A673 (cell line): ENCODE results near the gene DCP1A. TPM values are rescaled to one million over a fixed set of nuclear protein-coding genes. Genes with fewer than 3 reads are reported as not detected.
"Not testable (repeated sequence)": the region's sequence is repeated elsewhere in the genome, so short reads cannot be mapped to it uniquely, and the experiment has no call there.

ENCODE experiments used
- BruUV-seq: library from RNA; stranded (reverse); fragments of 400-500 nt; replicated peaks from 2 replicates; lab custom pipeline; 2021; lab: Mats Ljungman, UMichigan
- CTCF ChIA-PET: fragments of 300-600 bp; sonication (Branson Sonifier 250); formaldehyde crosslinking; loops from one replicate; lab custom pipeline; 2022; ENCODE audit warnings: antibody characterized with exemption; lab: Charles Lee
- POLR2A ChIA-PET: fragments of 300-600 bp; sonication (Branson Sonifier 250); formaldehyde crosslinking; loops from one replicate; lab custom pipeline; 2022; ENCODE audit warnings: antibody characterized with exemption; ENCODE audit not compliant: low non-redundant PET; lab: Charles Lee
- DNase-seq: peaks from one replicate; pipeline ENCODE4 v3.0.0-alpha.2; 2015; ENCODE audit warnings: low spot score
- H3K27ac ChIP-seq: fragments of 200-600 bp; sonication (generic); 2 replicates; pipeline ENCODE4 v1.5.1; 2016; ENCODE audit warnings: mixed run types, low read depth, mild to moderate bottlenecking, mixed read lengths, antibody characterized with exemption, low read length; ENCODE audit not compliant: poor library complexity, severe bottlenecking
- H3K27me3 ChIP-seq: fragments of 200-600 bp; sonication (generic); replicated peaks from 2 replicates; pipeline ENCODE4 v1.6.1; 2017; ENCODE audit warnings: mixed run types, low read depth, mild to moderate bottlenecking, mixed read lengths, antibody characterized with exemption, low read length; ENCODE audit not compliant: insufficient read depth, poor library complexity
- H3K36me3 ChIP-seq: fragments of 200-600 bp; sonication (generic); 2 replicates; pipeline ENCODE4 v1.6.1; 2016; ENCODE audit warnings: mixed run types, mild to moderate bottlenecking, mixed read lengths, antibody characterized with exemption, low read length; ENCODE audit not compliant: insufficient read depth, poor library complexity, severe bottlenecking
- H3K4me1 ChIP-seq: fragments of 200-600 bp; sonication (generic); 2 replicates; pipeline ENCODE4 v1.6.1; 2017; ENCODE audit warnings: mixed run types, mild to moderate bottlenecking, mixed read lengths, antibody characterized with exemption, low read length; ENCODE audit not compliant: insufficient read depth, poor library complexity, severe bottlenecking
- H3K4me3 ChIP-seq: fragments of 200-600 bp; sonication (generic); 2 replicates; pipeline ENCODE4 v1.5.1; 2016; ENCODE audit warnings: low read depth, mixed run types, mild to moderate bottlenecking, mixed read lengths, low read length; ENCODE audit not compliant: poor library complexity, severe bottlenecking
- H3K9me3 ChIP-seq: fragments of 200-600 bp; sonication (generic); 2 replicates; pipeline ENCODE4 v1.6.1; 2016; ENCODE audit warnings: mixed run types, low read depth, mild to moderate bottlenecking, mixed read lengths, antibody characterized with exemption, low read length; ENCODE audit not compliant: poor library complexity, severe bottlenecking
- EZH2 ChIP-seq: fragments of 200-600 bp; sonication (generic); IDR thresholded peaks from 2 replicates; pipeline ENCODE4 v1.6.1; 2017; ENCODE audit warnings: borderline replicate concordance, low read depth, mild to moderate bottlenecking, mixed read lengths, antibody characterized with exemption, low read length; ENCODE audit not compliant: poor library complexity, severe bottlenecking
- intact Hi-C: fragments of 100-400 bp; cut with micrococcal nuclease; formaldehyde crosslinking; loops from one replicate; pipeline ENCODE4 v1.10.0; 2022; ENCODE audit not compliant: unreplicated experiment
- total RNA-seq: library from RNA; stranded (reverse); gene quantifications from 2 replicates; pipeline ENCODE4 v1.2.3, GENCODE V29; 2021
- TF ChIP-seq, protein P1 (sequence below): fragments of 300-800, 200-600 bp; sonication (generic); conservative IDR thresholded peaks from 2 replicates; pipeline ENCODE4 v1.5.1; 2017; ENCODE audit warnings: low read depth, mild to moderate bottlenecking, antibody characterized with exemption, low read length, moderate library complexity, mixed read lengths

DCP1A gene
- total RNA-seq, 1 experiment from 2014 or later: 13.1 TPM

DNA sequence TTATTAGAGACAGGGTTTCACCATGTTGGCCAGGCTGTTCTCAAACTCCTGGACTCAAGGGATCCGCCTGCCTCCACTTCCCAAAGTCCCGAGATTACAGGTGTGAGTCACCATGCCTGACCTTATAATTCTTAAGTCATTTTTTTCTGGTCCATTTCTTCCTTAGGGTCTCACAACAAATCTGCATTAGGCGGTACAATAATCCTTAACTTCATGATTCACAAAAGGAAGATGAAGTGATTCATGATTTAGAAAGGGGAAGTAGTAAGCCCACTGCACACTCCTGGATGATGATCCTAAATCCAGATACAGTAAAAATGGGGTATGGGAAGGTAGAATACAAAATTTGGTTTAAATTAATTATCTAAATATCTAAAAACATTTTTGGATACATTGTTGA is 46.5 kb downstream of the DCP1A start:
- no peaks in the 10 kb centered on the region for H3K4me1 ChIP-seq
- POLR2A ChIA-PET: no interaction called here
- intact Hi-C loops: no loop called here
- no peaks in the 10 kb centered on the region for H3K9me3 ChIP-seq
- CTCF ChIA-PET: no interaction called here
- no TSS peak for BruUV-seq
- peaks cover 5% of the 10 kb centered on the region for H3K36me3 ChIP-seq
- no peak overlapping the region for H3K27ac ChIP-seq
- DNase-seq: no peak
- no peak overlapping the region for H3K4me3 ChIP-seq
- no peaks in the 10 kb centered on the region for H3K27me3 ChIP-seq
- no peak for TF ChIP-seq EZH2
- TF ChIP-seq, protein P1, sequence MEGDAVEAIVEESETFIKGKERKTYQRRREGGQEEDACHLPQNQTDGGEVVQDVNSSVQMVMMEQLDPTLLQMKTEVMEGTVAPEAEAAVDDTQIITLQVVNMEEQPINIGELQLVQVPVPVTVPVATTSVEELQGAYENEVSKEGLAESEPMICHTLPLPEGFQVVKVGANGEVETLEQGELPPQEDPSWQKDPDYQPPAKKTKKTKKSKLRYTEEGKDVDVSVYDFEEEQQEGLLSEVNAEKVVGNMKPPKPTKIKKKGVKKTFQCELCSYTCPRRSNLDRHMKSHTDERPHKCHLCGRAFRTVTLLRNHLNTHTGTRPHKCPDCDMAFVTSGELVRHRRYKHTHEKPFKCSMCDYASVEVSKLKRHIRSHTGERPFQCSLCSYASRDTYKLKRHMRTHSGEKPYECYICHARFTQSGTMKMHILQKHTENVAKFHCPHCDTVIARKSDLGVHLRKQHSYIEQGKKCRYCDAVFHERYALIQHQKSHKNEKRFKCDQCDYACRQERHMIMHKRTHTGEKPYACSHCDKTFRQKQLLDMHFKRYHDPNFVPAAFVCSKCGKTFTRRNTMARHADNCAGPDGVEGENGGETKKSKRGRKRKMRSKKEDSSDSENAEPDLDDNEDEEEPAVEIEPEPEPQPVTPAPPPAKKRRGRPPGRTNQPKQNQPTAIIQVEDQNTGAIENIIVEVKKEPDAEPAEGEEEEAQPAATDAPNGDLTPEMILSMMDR: no peak

DNA sequence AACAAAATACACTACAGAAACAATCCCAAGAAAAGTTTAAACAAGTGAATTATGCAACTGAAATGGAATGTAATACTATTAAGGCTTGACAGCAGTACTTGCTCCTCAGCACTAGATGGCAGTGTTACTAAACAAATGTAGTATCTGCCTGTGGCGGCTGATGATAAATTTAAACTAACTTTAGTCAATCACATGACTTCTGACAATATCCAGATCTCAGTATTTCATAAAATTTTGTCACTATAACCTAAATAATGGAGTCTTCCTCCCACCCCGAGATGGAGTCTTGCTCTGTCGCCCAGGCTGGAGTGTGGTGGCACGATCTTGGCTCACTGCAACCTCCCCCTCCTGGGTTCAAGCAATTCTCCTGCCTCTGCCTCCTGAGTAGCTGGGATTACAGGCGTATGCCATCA is 47.7 kb downstream of the DCP1A start:
- H3K36me3 ChIP-seq, CTCF ChIA-PET, intact Hi-C loops, BruUV-seq, H3K27ac ChIP-seq, POLR2A ChIA-PET, H3K4me3 ChIP-seq, H3K9me3 ChIP-seq, H3K27me3 ChIP-seq, H3K4me1 ChIP-seq: not testable (repeated sequence)
- peak; percentile 34 for DNase-seq
- TF ChIP-seq, protein P1: peak; percentile 68

DNA sequence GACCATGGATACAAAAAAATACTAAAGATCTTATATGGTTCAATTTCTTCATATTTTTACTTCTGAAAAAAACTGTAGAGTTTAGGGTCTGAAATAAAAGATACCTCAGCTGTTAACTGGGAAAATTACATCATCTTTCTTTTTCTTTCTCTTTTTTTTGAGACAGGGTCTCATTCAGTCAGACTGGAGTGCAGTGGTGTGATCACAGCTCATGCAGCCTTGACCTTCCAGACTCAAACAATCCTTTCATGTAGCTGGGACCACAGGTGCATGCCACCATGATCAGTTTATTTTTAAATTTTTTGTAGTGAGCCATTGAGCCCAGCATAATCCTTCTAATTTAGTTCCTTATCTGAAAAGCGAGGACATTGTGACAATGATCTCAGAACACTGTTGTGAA is 51.9 kb downstream of the DCP1A start:
- no peaks in the 10 kb centered on the region for H3K4me1 ChIP-seq
- peaks cover 5% of the 10 kb centered on the region for H3K36me3 ChIP-seq
- CTCF ChIA-PET: no interaction called here
- H3K9me3 ChIP-seq: no peaks in the 10 kb centered on the region
- H3K27me3 ChIP-seq: no peaks in the 10 kb centered on the region
- DNase-seq: no peak
- no peak overlapping the region for H3K27ac ChIP-seq
- H3K4me3 ChIP-seq: no peak overlapping the region
- intact Hi-C loops: no loop called here
- POLR2A ChIA-PET: no interaction called here
- TF ChIP-seq, protein P1: no peak
- no peak for TF ChIP-seq EZH2
- BruUV-seq: no TSS peak
